Sigmoid colon (tissue), 4 donors: ENCODE measurements around the gene CLDN15.

ENCODE experiments used
- CTCF ChIP-seq, 4 experiments: fragments of 450-650 bp in 3 of 4; fragments of 200-600 bp in 1 of 4; IDR thresholded peaks; one replicate each; pipeline ENCODE4 v1.5.1; 2016 to 2019; ENCODE audit warnings: antibody characterized with exemption in 4 of 4, mild to moderate bottlenecking in 3 of 4, moderate library complexity in 2 of 4
- POLR2A ChIP-seq, 2 donors: fragments of 450-650 bp; IDR thresholded peaks; one replicate each; pipeline ENCODE4 v1.6.1; 2016; ENCODE audit warnings: antibody characterized with exemption in 2 of 2, mild to moderate bottlenecking in 2 of 2, moderate library complexity in 2 of 2
- POLR2AphosphoS5 ChIP-seq, 4 donors: sonication (generic); formaldehyde crosslinking; IDR thresholded peaks; one replicate each; pipeline ENCODE4 v1.6.1; 2017; ENCODE audit warnings: antibody characterized with exemption in 4 of 4

GRCh38 chr7:101211501-101211900 lies 26.1 kb downstream of the CLDN15 start:
- no peak for TF ChIP-seq CTCF (IDR thresholded peaks at IDR 0.05)
- TF ChIP-seq POLR2AphosphoS5 (IDR thresholded peaks at IDR 0.05) = no peak
- TF ChIP-seq POLR2A (IDR thresholded peaks at IDR 0.05) = no peak
